ENCODE data around the gene PHF2.

The PHF2 gene

GRCh38 chr9:93588641-93589609 is 12.5 kb downstream of the PHF2 start:
- no peaks in the 10 kb centered on the region for H3K9me3 ChIP-seq (ENCODE audit: severe bottlenecking)
- TF ChIP-seq, protein P1, sequence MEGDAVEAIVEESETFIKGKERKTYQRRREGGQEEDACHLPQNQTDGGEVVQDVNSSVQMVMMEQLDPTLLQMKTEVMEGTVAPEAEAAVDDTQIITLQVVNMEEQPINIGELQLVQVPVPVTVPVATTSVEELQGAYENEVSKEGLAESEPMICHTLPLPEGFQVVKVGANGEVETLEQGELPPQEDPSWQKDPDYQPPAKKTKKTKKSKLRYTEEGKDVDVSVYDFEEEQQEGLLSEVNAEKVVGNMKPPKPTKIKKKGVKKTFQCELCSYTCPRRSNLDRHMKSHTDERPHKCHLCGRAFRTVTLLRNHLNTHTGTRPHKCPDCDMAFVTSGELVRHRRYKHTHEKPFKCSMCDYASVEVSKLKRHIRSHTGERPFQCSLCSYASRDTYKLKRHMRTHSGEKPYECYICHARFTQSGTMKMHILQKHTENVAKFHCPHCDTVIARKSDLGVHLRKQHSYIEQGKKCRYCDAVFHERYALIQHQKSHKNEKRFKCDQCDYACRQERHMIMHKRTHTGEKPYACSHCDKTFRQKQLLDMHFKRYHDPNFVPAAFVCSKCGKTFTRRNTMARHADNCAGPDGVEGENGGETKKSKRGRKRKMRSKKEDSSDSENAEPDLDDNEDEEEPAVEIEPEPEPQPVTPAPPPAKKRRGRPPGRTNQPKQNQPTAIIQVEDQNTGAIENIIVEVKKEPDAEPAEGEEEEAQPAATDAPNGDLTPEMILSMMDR (IDR thresholded peaks at IDR 0.05; ENCODE audit: low read depth, low read length), result no peak
- no peak for DNase-seq
- H3K4me3 ChIP-seq (ENCODE audit: low read depth, low read length), result no peak overlapping the region
- H3K36me3 ChIP-seq, result no peaks in the 10 kb centered on the region
- no peak overlapping the region for H3K27ac ChIP-seq
- H3K27me3 ChIP-seq (ENCODE audit: insufficient read depth, low read depth, severe bottlenecking), result no peaks in the 10 kb centered on the region

- Histone ChIP-seq H3K9me3 (ENCODE audit: severe bottlenecking) (no peaks in the 10 kb centered on the region), H3K27ac (no peak overlapping the region), H3K27me3 (ENCODE audit: insufficient read depth, low read depth, severe bottlenecking) (no peaks in the 10 kb centered on the region), H3K4me3 (ENCODE audit: low read depth, low read length) (no peak overlapping the region), H3K36me3 (no peaks in the 10 kb centered on the region)
- DNase-seq, result no peak
- TF ChIP-seq, protein P1 (IDR thresholded peaks at IDR 0.05; ENCODE audit: low read depth, low read length), result no peak
Observed at GRCh38 chr9:93589688-93590087, 13.3 kb downstream of the PHF2 start.

DNA sequence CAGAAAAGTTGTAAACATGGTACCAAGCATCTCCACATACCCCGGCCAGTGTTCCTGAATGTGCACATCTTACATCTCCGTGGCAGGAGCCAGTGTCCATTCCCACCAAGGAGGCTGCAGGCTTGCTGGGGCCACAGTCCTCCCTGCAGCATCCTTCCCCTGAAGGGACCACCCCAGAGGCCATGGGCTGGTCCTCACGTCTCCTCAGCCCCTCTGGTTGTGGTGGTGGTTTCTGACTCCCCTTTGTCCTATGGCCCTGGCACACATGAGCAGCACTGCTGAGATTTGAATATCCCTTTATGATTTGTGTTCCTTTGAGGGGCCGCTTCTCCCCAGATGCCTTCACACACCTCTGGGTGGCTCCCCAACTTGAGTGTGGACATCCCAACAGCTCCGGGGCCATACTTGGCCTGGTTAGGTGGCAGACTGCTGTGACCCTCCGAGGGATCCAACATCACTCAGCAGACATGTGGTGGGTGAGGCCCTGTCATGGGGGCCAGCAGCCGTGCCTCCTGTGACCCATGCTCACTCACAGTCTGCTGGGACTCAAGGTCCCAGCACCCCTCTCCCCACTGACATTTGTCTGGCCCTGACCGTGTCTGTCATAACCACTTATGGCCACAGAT is 14.3 kb downstream of the PHF2 start:
- DNase-seq, result no peak
- TF ChIP-seq, protein P1 (IDR thresholded peaks at IDR 0.05; ENCODE audit: low read depth, low read length), result no peak
- Histone ChIP-seq H3K27me3 (ENCODE audit: insufficient read depth, low read depth, severe bottlenecking) (no peaks in the 10 kb centered on the region), H3K4me3 (ENCODE audit: low read depth, low read length) (no peak overlapping the region), H3K36me3 (no peaks in the 10 kb centered on the region; the same call in 1 of the 2 replicates), H3K9me3 (ENCODE audit: severe bottlenecking) (no peaks in the 10 kb centered on the region), H3K27ac (no peak overlapping the region)

DNA sequence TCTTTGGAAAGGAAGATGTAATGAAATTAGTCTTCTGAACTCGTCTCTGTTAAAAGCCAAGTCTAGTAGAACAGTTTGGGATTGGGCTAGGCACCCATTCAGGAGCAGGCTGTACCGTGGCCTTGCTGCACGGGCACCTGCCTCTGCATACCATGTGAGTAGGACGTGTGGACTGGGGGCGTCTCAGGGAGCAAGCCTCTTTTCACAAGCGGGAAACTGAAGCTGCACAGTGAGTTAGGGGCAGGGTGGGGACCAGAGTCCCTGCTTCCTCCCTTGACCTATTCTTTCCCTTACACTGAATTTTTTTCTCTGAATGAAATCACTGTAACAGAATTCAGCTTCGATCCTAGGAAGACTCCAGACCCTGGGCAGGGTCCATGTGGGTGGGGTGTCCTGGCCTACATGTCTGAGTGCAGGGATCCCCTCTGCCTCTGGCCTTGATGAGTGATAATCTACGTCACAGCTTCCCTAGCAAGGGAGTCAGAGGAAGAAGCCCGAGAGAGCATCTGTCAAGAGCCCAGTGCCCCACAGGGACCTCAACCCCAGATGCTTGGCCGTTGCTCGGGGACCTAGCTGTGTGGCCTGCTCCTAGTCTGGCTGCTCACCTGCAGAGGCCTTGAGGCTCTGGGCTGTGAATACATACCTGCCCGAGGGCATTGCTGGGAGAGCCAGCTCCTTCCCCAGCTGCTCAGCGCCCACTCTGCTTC is 15.1 kb downstream of the PHF2 start:
- DNase-seq, result no peak
- H3K27ac ChIP-seq, result no peak overlapping the region
- no peaks in the 10 kb centered on the region for H3K27me3 ChIP-seq (ENCODE audit: insufficient read depth, low read depth, severe bottlenecking)
- H3K9me3 ChIP-seq (ENCODE audit: severe bottlenecking), result no peaks in the 10 kb centered on the region
- H3K4me3 ChIP-seq (ENCODE audit: low read depth, low read length), result no peak overlapping the region
- TF ChIP-seq, protein P1 (IDR thresholded peaks at IDR 0.05; ENCODE audit: low read depth, low read length), result no peak
- H3K36me3 ChIP-seq, result no peaks in the 10 kb centered on the region; the same call in 1 of the 2 replicates

DNA sequence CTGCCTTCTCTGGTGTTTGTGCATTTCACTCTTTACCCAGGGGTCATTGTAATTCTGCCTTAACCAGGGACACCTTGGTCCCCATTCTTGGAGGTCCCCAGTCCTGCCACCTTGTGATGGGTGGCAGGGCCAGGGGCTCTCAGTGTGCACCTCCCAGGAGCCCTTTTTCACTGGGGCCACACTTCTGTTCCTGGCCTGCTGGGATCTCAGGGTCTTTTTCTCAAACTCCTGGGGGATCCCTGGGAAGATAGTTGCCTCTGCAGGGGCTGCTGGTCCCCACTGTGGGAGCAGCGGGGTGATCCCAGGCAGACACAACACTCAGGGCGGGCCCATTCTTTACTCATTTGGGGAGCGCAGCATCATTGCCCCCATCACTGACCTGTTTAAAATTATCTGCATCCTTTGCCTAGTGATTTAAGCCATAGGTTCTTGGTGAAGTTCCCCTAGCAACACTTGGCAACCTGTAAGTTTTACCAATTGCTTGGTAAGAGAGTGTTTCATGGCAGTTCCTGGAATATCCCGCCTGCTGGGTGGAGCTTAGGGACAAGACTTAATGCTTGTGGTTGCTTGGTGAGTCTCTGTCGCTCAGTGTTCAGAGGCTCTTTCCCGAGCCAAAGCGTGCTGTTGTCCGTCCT is 15.7 kb downstream of the PHF2 start:
- Histone ChIP-seq H3K36me3 (no peaks in the 10 kb centered on the region; the same call in 1 of the 2 replicates), H3K4me3 (ENCODE audit: low read depth, low read length) (no peak overlapping the region), H3K9me3 (ENCODE audit: severe bottlenecking) (no peaks in the 10 kb centered on the region), H3K27ac (no peak overlapping the region), H3K27me3 (ENCODE audit: insufficient read depth, low read depth, severe bottlenecking) (no peaks in the 10 kb centered on the region)
- TF ChIP-seq, protein P1 (IDR thresholded peaks at IDR 0.05; ENCODE audit: low read depth, low read length), result no peak
- DNase-seq, result no peak

Data from WERI-Rb-1 (cell line).